Myometrial cell (primary cell): ENCODE data around the gene PPIL6. TPM values are rescaled to one million over a fixed set of nuclear protein-coding genes. Genes with fewer than 3 reads are reported as not detected.

Source experiments
- total RNA-seq: library from RNA; depleted of rRNA; stranded (reverse); fragments of >200 nt; gene quantifications from 2 replicates; pipeline ENCODE4 v1.2.3, GENCODE V29; 2015

PPIL6 gene
- 0.29 and 1.1 TPM in 2 replicates for total RNA-seq

DNA sequence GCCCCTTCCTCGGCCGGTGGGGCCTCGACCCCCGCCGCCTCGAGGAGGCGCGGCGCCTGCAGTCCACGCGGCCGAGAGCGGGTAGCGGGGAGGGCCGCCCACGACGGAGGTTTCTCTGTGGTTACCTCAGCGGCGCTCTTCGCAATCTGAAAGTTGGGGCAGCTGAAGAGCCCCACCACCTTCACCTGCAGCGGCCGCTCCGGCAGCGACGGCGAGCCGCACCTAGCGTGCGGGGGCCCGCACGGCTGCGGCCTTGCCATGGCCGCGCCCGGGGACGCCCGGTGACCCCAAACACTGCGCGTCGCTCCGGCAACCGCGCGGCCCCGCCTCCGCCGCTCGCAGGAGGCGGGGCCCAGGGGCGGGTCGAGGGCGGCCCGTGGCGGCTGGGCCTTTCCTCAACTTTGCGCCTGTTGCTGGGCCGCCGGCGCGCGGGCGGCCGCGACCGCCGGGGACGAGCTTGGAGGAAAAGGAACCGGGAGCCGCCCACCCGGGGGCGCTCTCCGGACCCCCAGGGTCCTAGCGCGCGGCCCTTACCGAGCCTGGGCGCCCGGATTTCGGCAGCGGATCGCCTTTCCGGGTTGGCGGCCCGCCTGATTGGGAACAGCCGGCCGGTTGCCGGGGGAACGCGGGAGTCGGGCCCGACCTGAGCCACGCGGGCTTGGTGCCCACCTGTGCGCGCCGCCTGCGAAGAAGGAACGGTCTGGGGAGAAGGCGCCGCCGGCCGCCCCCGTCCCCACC lies at the start of gene PPIL6, which contains the start of gene SMPD2:
PPIL6 (minus strand) TSS at position 298 of the 738 bp plus-strand sequence; CDS start at position 260, 38 bp downstream.
SMPD2 (plus strand) TSS at position 394 of the 738 bp plus-strand sequence. CDS start 398 bp downstream, outside the sequence.

DNA sequence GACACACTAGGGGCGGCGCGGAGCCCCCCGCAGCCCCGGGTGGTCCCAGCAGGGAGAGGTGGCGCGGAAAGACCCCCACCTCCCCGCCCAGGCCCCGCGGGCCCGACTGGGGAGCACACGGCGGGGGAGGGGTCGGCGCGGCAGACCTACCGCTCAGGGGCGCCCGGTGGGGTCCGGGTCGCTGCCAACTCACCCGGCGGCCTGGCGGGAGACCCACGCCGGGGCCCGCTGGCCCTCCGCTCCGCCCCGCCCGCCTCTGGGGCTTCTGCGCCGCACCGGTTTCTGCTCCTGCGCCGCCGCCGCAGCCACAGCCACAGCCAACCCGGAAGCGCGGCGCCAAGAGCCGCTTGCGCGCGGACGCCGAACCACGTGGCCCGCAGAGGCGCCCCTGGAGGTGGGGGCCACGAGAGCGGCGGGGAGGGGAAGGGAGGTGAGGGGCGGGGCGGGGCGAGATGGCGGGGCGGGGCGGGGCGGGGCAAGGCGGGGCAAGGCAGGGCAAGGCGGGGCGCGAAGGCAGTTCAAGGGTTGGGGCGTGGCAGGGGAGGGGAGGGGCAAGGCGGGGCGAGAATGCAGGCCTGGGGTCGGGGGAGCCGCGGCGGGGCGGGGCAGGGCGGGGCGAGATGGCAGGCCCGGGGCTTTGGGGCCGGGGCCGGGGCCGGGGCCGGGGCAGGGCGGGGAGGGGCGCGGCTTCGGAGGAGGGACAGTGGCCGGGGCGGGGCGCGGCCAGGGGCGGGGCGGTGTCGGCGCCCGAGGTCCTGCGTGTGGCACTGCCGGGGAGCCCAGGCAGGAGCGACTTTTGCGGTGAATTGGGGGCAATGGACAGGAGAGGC lies 42.7 kb upstream of the PPIL6 start, which contains the start of gene ZBTB24:
ZBTB24 (minus strand) TSS at position 315 of the 830 bp plus-strand sequence. CDS start 1,193 bp downstream, outside the sequence.

GRCh38 chr6:109455437-109456110 lies 15.1 kb upstream of the PPIL6 start, which contains the start of gene MICAL1:
Gene MICAL1 (minus strand): TSS chr6:109455772. CDS start chr6:109454196, 1,576 bp downstream.

DNA sequence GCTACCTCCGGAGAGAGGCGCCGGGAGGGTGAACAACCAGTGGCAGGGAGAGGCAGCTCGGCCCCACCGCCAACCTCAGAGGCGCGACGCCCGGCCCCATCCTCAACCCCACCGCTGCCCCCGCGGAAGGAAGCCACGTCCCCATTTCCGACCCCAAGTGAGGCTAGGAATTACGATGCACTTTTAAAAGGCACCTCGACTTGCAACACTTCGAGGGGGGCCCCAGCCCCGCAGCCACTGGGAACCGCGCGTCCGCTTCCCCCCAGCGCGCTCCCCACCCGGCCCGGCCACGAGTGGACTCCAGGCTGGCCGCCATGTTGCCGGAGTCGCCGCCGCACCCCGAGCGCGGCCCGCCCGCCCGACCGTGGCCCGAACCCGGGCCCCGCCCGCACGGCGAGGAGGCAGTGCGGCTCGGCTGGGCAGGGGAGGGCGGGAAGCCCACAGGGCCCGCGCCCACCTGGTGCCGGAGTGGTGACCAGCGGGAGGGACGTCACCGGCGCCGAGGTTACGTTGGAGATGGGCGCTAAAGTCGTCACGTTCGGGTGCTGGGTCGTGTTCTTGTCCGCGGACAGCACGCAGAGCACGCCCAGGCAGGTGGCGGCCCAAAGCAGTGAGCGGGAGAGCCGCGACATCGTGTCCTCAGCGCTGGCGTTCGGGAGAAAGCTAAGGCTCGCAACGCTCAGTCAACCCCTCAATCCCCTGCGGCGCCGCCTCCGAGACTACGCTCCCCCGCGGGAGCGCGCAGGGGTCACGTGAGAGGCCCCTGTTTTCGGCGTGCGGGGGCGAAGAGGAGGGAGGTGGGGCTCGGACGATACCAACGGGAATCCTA lies 58.5 kb downstream of the PPIL6 start, which contains the start of gene CD164:
CD164 (minus strand) TSS at position 721 of the 829 bp plus-strand sequence; CDS start at position 632, 89 bp downstream.

Other genes with a start within 250 kb of the PPIL6 start
- gene CD164, start 58.2 kb downstream of the PPIL6 start, total RNA-seq: 117 and 166 TPM in 2 replicates
- gene SMPD2, start 96 bp upstream of the PPIL6 start, total RNA-seq: 4.9 and 15.6 TPM in 2 replicates
- 43.8 and 44.5 TPM in 2 replicates for gene MICAL1, start 15.1 kb upstream of the PPIL6 start, total RNA-seq
- gene ZBTB24, start 42.6 kb upstream of the PPIL6 start, total RNA-seq: 3.5 and 4.6 TPM in 2 replicates